ENCODE data around the gene ZNF500. TPM values are rescaled to one million over a fixed set of nuclear protein-coding genes. Genes with fewer than 3 reads are reported as not detected.

Gene ZNF500
- polyA plus RNA-seq, 1 of the 3 experiments (the other 2 are of a cell fraction) = 6.3 TPM

DNA sequence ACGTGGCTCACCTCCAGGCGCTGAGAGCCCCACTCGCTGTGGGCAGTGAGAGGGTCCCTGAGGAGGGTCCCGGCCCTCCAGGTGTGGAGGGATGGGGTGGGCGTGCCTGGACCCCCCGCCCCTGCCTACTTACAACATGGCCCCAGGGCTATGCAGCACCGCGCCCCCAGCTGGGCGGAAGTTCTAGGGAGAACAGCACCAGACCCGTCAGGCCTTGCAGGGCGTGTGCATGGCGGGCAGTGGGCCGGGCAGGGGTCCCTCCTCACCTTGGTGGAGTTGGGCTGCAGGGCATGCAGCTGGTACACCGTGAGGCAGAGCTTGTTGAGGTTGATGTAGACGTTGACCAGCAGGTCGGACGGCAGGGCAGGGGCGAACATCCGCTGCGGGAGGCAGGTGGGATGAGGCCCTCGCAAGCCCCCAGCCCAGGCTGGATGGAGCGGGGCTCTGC is 30.9 kb upstream of the ZNF500 start:
- Histone ChIP-seq H3K4me2 (no peak overlapping the region), H4K20me1 (ENCODE audit: insufficient read depth) (no peaks in the 10 kb centered on the region), H3K79me2 (ENCODE audit: insufficient read depth) (0 out of 2 replicates have a peak, but pooled peaks cover 7% of the 10 kb centered on the region), H3K27me3 (ENCODE audit: insufficient read depth) (no peaks in the 10 kb centered on the region), H3K9me2 (no peaks in the 10 kb centered on the region), H3F3A (replicated peaks; ENCODE audit: insufficient read depth) (no peaks in the 10 kb centered on the region), H3K4me1 (ENCODE audit: control insufficient read depth in 1 of 2, insufficient read depth in 2 of 2, low read depth in 1 of 2, low read length in 1 of 2) (peaks cover 0 to 15% of the 10 kb centered on the region in 2 experiments; a peak in 2 of 4 replicates), H3K9me3 (no peaks in the 10 kb centered on the region), H3K36me3 (replicated peaks in 1 of 2; ENCODE audit: control insufficient read depth in 1 of 2, insufficient read depth in 2 of 2, low read length in 1 of 2) (peaks cover 0 to 24% of the 10 kb centered on the region in 2 experiments), H3K4me3 (ENCODE audit: low read depth in 2 of 2, low read length in 1 of 2) (no peak overlapping the region), H2AFZ (ENCODE audit: low read depth) (no peak overlapping the region), H3K27ac (ENCODE audit: low read depth in 2 of 2, low read length in 1 of 2) (no peak overlapping the region), H3K9ac (no peak overlapping the region)
- WGBS (ENCODE audit: low lambda C conversion rate) = 61% methylated on average over 5 of the region's 22 CpGs
- TF ChIP-seq SMC3 (IDR thresholded peaks at IDR 0.05; ENCODE audit: low read depth, low read length) (no peak), MEF2A (IDR thresholded peaks at IDR 0.05; ENCODE audit: borderline replicate concordance, low read depth) (no peak), POLR2AphosphoS5 (IDR thresholded peaks at IDR 0.05; ENCODE audit: low read depth, low read length) (no peak), FOSL2 (IDR thresholded peaks at IDR 0.05; ENCODE audit: borderline replicate concordance, low read depth) (no peak), YY1 (IDR thresholded peaks at IDR 0.05; ENCODE audit: low read depth) (no peak)
- TF ChIP-seq, protein P1, sequence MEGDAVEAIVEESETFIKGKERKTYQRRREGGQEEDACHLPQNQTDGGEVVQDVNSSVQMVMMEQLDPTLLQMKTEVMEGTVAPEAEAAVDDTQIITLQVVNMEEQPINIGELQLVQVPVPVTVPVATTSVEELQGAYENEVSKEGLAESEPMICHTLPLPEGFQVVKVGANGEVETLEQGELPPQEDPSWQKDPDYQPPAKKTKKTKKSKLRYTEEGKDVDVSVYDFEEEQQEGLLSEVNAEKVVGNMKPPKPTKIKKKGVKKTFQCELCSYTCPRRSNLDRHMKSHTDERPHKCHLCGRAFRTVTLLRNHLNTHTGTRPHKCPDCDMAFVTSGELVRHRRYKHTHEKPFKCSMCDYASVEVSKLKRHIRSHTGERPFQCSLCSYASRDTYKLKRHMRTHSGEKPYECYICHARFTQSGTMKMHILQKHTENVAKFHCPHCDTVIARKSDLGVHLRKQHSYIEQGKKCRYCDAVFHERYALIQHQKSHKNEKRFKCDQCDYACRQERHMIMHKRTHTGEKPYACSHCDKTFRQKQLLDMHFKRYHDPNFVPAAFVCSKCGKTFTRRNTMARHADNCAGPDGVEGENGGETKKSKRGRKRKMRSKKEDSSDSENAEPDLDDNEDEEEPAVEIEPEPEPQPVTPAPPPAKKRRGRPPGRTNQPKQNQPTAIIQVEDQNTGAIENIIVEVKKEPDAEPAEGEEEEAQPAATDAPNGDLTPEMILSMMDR (IDR thresholded peaks at IDR 0.05) = no peak
- TF ChIP-seq, protein P2, sequence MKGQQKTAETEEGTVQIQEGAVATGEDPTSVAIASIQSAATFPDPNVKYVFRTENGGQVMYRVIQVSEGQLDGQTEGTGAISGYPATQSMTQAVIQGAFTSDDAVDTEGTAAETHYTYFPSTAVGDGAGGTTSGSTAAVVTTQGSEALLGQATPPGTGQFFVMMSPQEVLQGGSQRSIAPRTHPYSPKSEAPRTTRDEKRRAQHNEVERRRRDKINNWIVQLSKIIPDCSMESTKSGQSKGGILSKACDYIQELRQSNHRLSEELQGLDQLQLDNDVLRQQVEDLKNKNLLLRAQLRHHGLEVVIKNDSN (IDR thresholded peaks at IDR 0.05; ENCODE audit: borderline replicate concordance, low read depth) = no peak
- TF ChIP-seq, protein P3, sequence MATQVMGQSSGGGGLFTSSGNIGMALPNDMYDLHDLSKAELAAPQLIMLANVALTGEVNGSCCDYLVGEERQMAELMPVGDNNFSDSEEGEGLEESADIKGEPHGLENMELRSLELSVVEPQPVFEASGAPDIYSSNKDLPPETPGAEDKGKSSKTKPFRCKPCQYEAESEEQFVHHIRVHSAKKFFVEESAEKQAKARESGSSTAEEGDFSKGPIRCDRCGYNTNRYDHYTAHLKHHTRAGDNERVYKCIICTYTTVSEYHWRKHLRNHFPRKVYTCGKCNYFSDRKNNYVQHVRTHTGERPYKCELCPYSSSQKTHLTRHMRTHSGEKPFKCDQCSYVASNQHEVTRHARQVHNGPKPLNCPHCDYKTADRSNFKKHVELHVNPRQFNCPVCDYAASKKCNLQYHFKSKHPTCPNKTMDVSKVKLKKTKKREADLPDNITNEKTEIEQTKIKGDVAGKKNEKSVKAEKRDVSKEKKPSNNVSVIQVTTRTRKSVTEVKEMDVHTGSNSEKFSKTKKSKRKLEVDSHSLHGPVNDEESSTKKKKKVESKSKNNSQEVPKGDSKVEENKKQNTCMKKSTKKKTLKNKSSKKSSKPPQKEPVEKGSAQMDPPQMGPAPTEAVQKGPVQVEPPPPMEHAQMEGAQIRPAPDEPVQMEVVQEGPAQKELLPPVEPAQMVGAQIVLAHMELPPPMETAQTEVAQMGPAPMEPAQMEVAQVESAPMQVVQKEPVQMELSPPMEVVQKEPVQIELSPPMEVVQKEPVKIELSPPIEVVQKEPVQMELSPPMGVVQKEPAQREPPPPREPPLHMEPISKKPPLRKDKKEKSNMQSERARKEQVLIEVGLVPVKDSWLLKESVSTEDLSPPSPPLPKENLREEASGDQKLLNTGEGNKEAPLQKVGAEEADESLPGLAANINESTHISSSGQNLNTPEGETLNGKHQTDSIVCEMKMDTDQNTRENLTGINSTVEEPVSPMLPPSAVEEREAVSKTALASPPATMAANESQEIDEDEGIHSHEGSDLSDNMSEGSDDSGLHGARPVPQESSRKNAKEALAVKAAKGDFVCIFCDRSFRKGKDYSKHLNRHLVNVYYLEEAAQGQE (IDR thresholded peaks at IDR 0.05; ENCODE audit: low read depth, low read length) = no peak
- TF ChIP-seq, protein P4, sequence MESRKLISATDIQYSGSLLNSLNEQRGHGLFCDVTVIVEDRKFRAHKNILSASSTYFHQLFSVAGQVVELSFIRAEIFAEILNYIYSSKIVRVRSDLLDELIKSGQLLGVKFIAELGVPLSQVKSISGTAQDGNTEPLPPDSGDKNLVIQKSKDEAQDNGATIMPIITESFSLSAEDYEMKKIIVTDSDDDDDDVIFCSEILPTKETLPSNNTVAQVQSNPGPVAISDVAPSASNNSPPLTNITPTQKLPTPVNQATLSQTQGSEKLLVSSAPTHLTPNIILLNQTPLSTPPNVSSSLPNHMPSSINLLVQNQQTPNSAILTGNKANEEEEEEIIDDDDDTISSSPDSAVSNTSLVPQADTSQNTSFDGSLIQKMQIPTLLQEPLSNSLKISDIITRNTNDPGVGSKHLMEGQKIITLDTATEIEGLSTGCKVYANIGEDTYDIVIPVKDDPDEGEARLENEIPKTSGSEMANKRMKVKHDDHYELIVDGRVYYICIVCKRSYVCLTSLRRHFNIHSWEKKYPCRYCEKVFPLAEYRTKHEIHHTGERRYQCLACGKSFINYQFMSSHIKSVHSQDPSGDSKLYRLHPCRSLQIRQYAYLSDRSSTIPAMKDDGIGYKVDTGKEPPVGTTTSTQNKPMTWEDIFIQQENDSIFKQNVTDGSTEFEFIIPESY (IDR thresholded peaks at IDR 0.05; ENCODE audit: borderline replicate concordance, low read depth) = no peak
- DNase-seq = no peak
- ChIA-PET CTCF (no interaction called here), POLR2A (no interaction called here)

Data from SK-N-SH (cell line).